K562 (cell line): ENCODE data around the gene CSNK1D. TPM values are rescaled to one million over a fixed set of nuclear protein-coding genes. Genes with fewer than 3 reads are reported as not detected.

ENCODE experiments used
- MGA ChIP-seq: fragments of 450-650 bp; IDR thresholded peaks from 2 replicates; pipeline ENCODE4 v1.6.1; 2016; ENCODE audit warnings: mild to moderate bottlenecking, moderate library complexity
- NEUROD1 ChIP-seq: fragments of 150-350 bp; IDR thresholded peaks from 2 replicates; pipeline ENCODE4 v1.6.1; 2014; ENCODE audit warnings: borderline replicate concordance, low read length, low read depth; ENCODE audit not compliant: partially characterized antibody
- SREBF2 ChIP-seq: sonication (generic); formaldehyde crosslinking; IDR thresholded peaks from 2 replicates; pipeline ENCODE4 v1.4.0; 2020; ENCODE audit warnings: mild to moderate bottlenecking, missing genetic modification reagents
- polyA plus RNA-seq, 8 experiments: library from polyadenylated mRNA; depleted of rRNA in 4 of 8; stranded (reverse) in 5 of 8; unstranded in 3 of 8; fragments of >200 nt; fragmentation: Nextera tagmentation in 2 of 8; fragmentation: Illumina TruSeq in 1 of 8; extraction: Ambion mirVana in 2 of 8; extraction: Trizol in 1 of 8; gene quantifications; 2 replicates each; pipeline versions ENCODE4 v1.2.1 to v1.2.3, GENCODE V29; 2011 to 2014; ENCODE audit warnings: inconsistent platforms in 1 of 8, missing spikeins in 1 of 8
- total RNA-seq, 7 experiments: library from RNA; depleted of rRNA in 6 of 7; stranded (reverse); fragments of >200 nt in 6 of 7; fragmentation: Illumina TruSeq in 2 of 7; extraction: Trizol in 2 of 7; gene quantifications; 2 replicates each; pipeline versions ENCODE4 v1.2.1 to v1.2.3, GENCODE V29; 2011 to 2021; ENCODE audit warnings: low replicate concordance in 1 of 7

CSNK1D gene
- total and polyA plus RNA-seq, 9 of the 15 experiments (the other 6 are each of a cell fraction or from before 2014, with no cell fraction given), result 6.5 to 133 (median 41.3) TPM

- TF ChIP-seq MGA (no peak), SREBF2 (no peak), NEUROD1 (no peak)
Observed at GRCh38 chr17:82201498-82201910, 72.0 kb downstream of the CSNK1D start (continued).
